ENCODE data around the gene NHEJ1.

Gene NHEJ1

DNA sequence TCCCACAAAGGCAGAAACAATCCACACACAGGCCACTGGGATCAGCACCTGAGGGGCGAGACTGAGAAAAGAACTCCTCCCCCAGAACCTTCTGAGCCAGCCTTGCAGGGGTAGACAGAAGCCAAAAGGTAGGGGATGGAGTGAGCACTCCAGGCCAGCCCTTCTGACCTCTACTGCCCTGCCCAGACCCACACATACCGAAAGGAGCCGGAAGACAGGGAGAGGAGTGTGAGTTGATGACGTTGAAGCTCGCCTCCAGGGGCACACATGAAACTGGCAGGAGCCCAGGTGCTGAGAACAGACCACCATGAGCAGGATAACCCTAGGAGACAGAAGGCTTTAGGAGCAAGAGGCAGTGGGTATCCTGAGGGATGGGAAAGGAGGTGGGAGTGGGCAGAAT is 7.4 kb upstream of the NHEJ1 start:
- no peak for DNase-seq (ENCODE audit: low read depth in 2 of 2)

DNA sequence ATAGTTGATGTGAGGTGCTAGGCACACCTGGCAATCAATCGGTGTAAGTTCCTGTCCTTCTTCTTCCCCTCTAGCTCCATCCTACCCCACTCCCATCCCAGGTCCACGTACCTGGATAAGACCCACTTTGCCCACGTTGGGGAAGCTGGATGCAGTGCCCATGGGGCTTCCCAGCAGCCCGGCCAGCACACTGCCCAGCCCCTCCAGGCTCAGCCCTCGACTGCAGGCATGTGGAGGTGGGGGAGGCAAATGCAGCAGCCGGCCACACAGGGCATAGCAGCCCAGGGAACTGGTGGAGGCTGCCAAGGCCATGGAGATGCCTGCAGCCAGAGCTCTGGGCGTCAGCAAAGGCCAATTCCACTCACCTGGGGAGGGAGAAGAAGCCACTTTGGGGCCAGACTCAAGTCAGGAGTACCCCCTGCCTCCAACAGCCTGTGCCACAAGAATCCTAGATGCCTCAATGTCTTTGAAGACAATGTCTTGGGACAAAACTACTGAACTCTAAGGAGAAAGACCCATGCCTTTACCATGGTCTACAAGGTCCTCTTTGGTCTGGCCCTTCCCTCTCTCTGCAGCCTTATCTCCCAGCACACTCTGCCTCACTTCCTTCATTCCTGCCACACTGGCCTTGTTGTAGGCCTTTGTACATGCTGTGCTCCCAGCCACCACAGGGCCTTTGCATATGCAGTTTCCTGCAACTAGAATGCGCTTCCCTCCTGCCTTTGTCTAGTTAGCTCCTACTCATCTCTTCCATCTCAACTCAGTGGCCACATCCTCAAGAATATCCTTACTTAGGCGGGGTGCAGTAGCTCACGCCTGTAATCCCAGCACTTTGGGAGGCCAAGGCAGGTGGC is 4.7 kb upstream of the NHEJ1 start:
- no peak for DNase-seq (ENCODE audit: low read depth in 2 of 2)

DNA sequence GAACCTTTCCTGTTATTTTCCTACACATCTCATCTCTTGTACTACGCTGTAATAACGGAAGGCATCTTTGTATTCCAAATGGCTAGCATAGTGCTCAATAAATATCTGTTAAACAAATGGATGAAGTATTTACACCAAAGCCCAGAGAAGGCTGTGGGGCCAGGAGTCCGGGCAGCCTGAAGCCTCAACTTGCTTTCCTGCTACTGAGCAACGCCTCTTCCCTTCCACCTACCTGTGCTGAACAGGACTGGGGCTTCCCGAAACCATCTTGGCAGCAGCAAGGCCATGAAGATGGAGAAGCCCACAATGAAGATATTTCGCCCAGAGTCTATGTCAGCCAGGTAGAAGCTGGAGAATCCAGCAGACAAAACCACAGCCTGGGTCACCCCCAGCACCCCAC is 2.5 kb upstream of the NHEJ1 start:
- DNase-seq (ENCODE audit: low read depth in 2 of 2) = no peak

DNA sequence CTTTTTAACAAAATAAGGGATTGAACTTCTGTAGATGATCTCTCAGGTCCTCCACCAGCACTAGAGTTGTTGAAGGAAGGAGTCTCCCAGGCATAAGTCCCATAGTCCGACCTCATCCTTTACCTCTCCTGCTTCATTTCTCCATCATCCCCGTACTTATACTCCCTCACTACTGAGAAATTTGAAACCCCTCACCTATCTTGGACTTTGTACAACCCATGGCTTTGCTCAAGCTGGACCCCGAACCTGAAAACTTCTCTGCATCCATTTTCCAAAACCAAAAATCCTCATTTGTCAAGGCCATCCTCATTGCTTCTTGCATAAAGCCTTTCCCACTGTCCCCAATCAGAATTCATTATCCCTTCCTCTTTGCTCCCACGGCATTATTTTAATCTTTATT is 482 bp upstream of the NHEJ1 start:
- no peak for DNase-seq (ENCODE audit: low read depth in 2 of 2)

DNA sequence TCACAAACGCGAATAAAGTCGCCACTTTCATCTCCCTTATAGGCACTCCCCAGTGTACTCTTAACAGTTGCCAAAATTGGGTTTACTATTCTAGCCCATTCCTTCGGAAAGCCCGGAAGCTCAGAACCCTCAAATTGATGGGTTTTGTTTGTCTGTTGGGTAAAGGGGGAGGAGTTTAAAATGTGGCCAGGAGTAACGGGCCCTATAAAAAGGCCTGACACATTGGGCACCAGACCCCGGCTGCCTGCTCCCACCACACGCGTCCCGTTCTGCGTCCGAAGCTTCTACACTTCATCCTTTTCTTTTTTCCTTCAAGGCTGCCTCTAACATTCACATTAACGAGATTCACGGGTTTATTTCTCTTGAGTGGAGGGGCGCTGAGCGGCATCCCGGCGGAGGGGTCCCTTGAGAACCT is 837 bp downstream of the NHEJ1 start:
- DNase-seq (ENCODE audit: low read depth in 2 of 2) = no peak

DNA sequence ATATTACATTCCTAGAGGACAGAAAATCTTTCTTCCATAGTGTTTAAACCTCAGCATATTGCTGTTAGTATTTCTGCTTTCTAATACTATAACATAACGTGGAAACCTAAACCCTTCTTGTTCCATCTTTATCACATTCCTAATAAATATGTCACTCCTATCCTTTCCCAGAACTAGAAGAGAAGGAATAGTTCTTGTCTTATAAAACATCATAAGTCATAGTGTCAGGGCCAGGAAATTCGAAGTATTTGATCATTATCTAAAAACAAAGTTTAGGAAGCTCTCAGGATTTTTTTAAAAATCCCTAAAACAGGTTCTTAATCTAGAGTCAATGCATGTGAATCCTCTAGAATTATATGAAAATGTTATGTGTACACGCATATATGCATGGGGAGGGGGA is 2.0 kb downstream of the NHEJ1 start:
- no peak for DNase-seq (ENCODE audit: low read depth in 2 of 2)

DNA sequence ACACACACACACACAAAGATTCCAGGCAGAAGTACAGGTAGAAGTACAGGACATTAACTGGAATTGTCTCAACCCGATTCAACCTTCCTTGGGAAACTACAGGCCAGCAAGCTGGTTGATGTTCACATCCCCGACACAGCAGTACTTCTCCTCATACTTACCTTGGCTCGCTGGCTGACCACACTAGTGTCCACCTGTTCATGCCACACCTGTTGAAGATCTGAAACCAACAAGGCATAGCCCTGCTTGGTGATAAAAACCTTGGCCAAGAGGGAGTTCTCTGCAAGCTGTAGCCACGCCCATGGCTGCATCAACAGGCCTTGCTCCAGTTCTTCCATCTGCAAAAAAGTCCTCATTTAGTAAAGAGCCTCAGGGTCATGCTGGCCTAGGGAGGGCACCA is 2.6 kb downstream of the NHEJ1 start:
- DNase-seq (ENCODE audit: low read depth in 2 of 2) = no peak

DNA sequence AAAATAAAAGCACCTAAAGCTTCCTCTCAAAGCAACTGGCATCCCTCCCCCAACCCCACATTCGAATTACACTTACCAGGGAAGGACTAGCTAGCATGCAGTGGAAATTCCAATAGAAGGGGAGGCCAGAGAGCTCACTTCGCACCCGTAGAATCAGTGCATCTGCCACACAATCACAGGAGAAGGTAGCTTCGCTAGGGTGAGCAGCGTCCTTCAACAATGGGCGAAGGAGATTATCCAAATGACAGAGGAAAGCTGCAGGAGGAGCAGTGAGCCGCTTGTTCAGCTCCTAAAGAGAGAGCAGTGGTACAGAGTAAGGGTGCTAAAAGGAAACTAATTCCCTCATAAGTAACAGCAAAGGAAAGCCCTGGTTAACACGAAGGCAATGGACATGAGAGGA is 3.2 kb downstream of the NHEJ1 start:
- no peak for DNase-seq (ENCODE audit: low read depth in 2 of 2)

DNA sequence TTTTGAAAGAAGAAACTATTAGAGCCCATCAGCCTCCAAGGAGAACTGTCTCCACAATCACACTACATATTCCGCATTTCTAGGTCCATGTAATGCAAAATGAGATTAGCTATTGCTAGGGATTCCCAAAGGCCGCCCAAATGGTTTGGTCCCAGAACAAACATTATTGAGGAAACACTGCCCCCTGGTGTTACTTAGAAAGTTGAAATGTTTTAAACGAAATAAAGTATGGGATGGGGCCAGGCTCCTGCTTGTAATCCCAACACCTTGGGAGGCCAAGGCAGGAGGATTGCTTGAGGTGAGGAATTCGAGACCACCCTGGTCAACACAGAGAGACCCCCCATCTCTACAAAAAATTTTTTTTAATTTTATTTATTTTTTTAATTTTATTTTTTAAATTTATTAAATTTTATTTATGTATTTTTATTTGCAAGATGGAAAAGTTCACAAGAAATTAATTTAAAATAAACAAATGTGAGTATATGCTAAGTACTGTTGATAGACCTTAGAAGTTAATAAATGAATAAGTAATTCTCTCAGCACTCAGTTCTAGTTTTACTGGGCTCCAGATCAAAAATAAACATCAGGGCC is 5.5 kb downstream of the NHEJ1 start:
- DNase-seq (ENCODE audit: low read depth in 2 of 2) = peak in 1 of 2 donors; percentile 23

DNA sequence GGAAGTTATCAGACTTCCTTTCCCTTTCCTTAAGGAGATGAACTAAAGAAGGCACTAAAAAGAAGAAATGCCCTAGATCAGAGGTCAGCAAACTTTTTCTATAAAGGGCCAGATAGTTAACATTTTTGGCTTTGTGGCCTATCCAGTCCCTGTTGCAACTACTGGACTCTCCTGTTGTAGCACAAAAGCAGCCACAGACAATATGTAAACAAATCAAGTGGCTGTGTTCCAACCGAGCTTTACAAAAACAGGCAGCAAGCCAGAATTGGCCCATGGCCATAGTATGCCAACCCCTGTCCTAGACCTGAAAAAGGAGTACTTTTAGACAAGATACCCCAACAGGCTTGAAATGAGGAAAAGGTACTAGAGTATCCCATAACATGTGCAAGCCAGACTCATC is 10.9 kb downstream of the NHEJ1 start:
- no peak for DNase-seq (ENCODE audit: low read depth in 2 of 2)

DNA sequence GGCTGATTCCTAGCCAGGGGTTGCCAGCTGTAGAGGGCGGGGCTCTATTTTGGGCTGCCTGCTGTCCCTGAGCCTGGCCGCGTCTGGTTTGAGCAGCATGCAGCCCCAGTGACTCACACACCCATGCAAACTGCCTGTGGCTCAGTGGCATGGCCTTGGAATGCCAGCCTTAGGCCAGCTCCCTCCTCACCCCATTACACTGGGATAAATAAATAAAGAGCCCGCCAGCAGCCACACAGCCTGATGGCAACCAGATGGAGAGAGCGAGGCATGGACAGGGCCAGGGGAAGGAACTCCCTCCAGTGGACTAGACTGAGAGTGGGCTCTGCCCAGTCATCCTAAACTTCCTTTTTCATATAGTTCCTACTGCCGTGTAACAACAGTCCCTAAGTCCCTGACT is 18.3 kb downstream of the NHEJ1 start:
- no peak for DNase-seq (ENCODE audit: low read depth in 2 of 2)

DNA sequence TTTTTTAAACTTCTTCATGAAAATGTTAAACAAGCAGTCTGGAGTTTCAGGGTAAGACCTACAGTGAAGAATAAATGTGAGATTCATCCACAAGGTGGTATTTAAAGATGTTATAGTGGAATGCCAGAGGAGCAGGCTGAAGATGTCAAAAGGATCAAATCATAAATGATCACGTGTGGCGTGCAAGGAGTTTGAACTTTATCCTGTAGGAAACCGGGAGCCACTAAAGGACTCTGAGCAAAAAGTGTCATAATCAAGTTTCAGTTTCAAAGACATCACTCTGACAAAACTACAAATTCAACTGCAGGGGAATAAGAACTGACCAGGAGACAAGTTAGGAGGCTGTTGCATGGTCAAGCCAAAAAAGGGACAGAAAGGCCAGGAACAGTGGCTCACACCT is 19.9 kb downstream of the NHEJ1 start:
- no peak for DNase-seq (ENCODE audit: low read depth in 2 of 2)

DNA sequence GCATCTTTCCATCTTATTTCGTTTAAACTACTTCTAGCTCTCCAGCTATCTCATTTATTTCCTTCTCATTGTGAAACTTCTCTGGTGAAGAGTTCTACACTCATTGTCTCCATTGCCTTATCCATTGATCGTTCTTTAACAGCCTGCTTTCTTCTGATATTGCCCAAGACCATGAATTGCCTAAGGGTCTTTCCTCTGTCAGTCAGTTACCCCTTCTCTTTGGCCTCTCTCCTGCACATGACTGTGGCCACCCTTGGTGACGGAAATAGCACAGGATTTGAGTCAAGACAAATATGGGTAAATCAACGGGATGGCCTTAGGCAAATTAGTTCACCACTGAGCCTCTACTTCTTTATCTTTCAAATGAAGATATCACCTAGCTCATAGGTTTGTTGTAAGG is 26.6 kb downstream of the NHEJ1 start:
- DNase-seq (ENCODE audit: low read depth in 2 of 2) = no peak

DNA sequence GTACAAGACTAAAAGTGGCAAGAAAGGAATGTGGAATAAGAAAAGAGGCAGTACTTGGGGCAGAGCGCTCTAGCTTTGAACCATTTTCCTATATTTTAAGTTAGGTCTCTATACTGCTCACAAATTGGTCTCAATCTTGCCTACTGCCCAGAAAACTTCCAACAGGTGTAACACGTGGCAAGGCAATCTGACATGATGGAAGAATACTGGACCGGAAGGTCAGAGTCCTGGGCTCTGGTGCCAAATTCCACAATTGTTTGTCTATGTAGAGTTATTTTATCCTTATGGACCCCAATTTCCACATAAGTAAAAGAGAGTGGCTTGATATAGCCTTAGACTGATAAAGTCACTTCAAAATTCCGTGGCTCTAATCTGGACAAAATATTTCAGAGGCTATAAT is 28.9 kb downstream of the NHEJ1 start:
- DNase-seq (ENCODE audit: low read depth in 2 of 2) = no peak

DNA sequence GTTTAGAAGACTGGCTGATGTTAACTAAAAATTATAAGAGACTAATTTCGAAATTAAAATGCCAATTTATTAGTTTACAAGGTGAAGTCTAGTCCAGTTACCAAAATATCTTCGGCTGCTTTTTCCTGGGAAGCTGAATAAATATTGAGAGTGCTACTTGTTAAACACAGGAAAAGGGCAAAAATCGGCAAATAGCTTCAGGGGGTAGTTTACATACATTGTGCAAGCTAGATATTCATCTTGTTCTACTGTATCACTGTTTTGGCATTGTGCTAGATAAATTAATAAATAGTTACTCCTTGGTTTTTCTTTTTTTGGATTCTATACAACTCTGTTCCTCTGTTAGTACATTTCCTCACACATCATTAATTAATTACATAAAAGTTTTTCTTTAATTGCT is 29.3 kb downstream of the NHEJ1 start:
- DNase-seq (ENCODE audit: low read depth in 2 of 2) = no peak

DNA sequence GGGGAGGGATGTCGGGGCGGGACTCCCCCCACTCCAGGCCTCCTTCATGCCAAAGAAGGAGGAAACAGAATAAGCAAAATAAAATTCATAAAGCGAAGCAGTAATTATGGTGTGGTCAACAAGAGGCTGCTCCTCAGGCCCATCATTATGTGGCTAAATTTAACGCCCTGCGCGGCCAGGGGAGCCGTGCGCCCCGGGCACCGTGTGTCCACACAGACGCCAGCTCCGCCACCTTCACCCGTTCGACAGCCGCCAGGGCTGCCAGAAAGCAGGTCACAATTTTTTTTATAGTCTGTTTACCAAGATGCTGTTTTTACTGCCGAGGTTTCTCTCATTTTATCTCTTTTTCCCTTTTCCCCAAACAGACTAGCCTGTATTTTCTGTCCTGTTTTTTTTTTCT is 31.0 kb downstream of the NHEJ1 start:
- DNase-seq (ENCODE audit: low read depth in 2 of 2) = no peak

DNA sequence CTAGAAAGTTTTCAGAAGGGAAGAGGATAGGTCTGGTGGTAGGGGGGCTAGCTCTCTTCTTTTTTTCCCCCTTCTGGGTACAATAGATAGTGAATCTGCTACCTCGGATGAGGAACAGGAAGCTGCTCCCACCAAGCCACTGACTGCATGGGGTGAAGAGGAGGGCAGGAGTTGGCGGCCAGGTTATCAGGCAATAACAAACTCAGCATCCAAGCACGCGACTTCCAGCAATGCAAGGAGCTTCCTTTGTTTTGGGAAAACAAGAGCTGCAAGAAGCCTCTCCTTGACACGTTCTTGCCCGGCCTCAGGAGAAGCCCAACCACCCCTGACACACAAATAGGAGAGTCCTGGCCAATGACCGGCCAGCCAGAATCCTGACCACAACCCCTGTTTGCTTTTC is 32.2 kb downstream of the NHEJ1 start:
- no peak for DNase-seq (ENCODE audit: low read depth in 2 of 2)

DNA sequence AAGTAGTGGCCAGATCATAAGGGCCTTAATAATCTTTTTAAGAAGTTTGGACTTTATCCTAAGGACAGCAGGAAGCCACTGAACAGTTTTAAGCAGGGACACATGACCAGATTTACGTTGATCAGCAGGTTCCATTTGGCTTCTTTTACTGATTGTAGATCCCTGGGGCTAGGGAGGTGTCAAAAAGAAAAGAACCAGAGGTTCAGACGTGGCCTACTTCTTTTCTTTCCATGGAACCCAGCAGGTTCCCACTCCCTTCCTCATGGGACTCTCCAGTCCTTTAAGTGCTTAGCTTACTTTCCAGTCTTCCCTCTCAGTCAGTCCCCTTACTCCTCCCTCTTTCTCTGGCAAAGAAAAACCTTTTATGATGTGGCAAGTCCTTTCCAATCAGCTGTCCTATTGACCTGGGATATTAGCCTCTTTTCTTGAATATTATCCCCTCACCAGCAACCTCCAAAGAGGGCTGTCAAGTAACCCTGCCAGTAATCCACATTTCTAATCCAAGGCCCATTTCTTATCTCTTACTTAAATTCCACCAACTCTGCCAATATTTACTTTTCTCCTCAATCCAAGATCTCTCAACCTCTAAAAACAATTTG is 33.5 kb downstream of the NHEJ1 start:
- DNase-seq (ENCODE audit: low read depth in 2 of 2) = no peak

DNA sequence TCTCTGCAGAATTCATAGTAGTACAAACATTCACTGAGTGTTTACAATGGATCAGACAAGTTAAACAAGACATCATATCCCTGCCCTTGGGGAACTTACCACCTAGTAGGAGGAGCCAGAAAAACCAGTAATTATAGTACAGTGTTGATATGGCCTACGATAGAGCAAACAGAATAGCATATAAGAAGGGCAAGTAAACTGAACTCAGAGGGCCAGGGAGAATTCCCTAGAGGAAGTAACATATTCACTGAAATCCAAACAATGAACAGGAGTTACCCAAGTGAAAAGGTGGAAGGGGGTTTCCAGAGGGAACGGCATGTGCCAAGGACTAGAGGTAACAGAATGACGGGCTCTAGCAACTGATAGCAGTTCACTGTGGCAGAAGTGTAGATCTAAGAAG is 34.1 kb downstream of the NHEJ1 start:
- no peak for DNase-seq (ENCODE audit: low read depth in 2 of 2)

DNA sequence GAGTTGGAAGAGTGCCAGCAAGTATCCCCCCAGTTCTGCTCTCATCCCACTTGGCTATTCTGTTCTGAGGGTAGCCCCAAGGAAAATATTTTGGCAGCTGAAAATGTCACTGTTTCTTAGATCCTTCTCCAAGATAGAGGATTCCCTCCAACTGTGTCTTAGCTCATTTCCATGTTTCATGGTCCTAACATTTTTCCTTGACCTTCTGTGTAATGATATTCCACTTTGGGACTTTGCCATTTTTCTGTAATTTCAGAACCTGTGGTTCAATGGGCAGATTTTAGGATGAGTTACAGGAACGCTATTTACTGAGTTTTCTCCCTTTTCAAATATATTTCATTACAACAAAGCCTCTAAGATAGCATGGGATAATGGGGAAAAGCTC is 34.7 kb downstream of the NHEJ1 start:
- DNase-seq (ENCODE audit: low read depth in 2 of 2) = no peak

DNA sequence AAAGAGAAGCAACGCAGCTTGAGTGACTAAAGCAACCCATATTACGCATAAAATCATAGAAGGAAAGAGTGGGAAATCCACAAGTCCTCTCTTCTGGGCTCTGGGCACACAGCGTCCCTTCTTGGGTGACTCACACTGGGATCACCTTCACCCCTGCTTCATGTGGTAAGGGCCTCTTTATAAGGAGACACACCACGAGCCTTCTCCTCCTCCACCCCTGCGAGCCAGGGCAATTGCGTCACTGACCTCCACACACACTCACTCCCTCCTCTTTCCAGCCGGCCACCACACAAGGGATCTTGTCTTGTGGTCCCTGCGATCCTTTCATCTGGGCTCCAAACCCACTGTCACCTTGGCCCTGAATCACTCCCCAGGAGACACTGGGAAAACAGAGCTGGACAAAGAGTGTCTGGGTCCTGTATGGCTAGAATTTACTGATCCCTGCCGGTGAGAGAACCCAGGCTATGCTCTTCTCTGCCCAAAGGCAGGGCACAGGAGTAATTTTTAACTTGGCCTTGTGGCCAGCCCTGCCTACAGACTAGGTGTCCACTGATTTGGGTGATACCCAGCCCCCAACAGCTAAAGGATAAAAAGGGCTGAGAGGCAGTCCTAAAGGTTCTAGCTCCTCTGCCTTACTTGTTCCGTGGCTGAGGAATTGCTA is 35.3 kb downstream of the NHEJ1 start:
- no peak for DNase-seq (ENCODE audit: low read depth in 2 of 2)

DNA sequence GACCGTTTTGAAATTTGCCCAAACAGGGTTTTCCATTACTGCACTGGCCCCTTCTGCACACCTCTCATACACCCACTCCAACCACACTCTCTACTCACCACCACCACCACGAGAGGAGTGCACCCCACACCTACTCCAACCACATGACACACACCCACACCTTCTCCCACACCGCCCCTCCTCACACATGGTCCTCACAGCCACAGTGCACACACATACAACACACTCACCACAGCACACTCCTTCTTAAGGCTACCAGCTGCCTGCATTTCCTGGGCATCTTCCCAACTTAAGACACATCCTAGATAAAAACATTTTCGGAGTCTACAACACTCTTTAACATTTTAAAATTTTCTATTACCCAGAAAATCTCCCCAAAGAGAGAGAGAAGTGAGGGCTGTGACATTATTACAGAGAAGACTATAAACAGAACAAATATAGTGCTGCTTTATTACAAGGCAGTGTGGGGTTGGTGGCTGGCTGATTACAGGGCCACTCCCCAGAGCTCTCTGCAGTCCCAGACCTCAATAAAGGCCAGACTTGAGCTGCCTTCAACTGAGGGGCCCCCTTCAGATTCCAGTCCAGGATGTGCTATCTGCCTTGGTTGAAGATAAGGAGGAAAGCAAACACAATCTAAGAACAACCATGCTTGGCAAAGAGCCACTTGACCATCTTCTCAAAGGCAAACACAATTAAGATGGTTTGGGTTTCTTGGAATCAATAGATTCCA is 36.1 kb downstream of the NHEJ1 start:
- DNase-seq (ENCODE audit: low read depth in 2 of 2) = no peak
